ENCODE measurements around the gene IFTAP.

IFTAP gene

DNA sequence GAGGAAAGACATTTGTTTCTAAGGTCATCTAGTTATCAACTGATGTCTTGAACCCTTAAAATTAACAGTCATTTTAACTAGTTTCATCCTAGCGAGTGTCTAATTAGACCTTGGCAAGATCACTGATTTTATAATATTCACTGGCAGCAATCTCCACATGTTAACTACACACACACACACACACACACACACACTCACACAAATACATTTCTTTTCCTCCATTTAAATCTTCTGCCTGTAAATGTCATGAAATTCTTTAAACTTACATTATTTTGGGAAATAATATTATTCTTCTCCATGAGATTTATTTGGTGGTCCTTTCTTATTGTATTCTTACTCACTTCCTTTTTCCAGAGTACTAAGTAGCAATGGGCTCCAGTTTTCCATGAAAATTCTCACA is 2.9 kb upstream of the IFTAP start:
- no peak for DNase-seq (ENCODE audit: low read depth)
- no peak overlapping the region for H3K4me3 ChIP-seq (ENCODE audit: control insufficient read depth, low read depth, low read length)
- TF ChIP-seq, protein P1, sequence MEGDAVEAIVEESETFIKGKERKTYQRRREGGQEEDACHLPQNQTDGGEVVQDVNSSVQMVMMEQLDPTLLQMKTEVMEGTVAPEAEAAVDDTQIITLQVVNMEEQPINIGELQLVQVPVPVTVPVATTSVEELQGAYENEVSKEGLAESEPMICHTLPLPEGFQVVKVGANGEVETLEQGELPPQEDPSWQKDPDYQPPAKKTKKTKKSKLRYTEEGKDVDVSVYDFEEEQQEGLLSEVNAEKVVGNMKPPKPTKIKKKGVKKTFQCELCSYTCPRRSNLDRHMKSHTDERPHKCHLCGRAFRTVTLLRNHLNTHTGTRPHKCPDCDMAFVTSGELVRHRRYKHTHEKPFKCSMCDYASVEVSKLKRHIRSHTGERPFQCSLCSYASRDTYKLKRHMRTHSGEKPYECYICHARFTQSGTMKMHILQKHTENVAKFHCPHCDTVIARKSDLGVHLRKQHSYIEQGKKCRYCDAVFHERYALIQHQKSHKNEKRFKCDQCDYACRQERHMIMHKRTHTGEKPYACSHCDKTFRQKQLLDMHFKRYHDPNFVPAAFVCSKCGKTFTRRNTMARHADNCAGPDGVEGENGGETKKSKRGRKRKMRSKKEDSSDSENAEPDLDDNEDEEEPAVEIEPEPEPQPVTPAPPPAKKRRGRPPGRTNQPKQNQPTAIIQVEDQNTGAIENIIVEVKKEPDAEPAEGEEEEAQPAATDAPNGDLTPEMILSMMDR (conservative IDR thresholded peaks at IDR 0.05; ENCODE audit: control insufficient read depth, insufficient read depth, low read depth, low read length) = no peak

GRCh38 chr11:36596880-36597279 is 2.6 kb downstream of the IFTAP start:
- TF ChIP-seq, protein P1 (conservative IDR thresholded peaks at IDR 0.05; ENCODE audit: control insufficient read depth, insufficient read depth, low read depth, low read length) = no peak
- no peak for DNase-seq (ENCODE audit: low read depth)
- H3K4me3 ChIP-seq (ENCODE audit: control insufficient read depth, low read depth, low read length) = no peak overlapping the region

- DNase-seq (ENCODE audit: low read depth) = no peak
- H3K4me3 ChIP-seq (ENCODE audit: control insufficient read depth, low read depth, low read length) = no peak within 1 kb of the TSS
- TF ChIP-seq, protein P1 (conservative IDR thresholded peaks at IDR 0.05; ENCODE audit: control insufficient read depth, insufficient read depth, low read depth, low read length) = no peak
Observed at GRCh38 chr11:36598051-36598450, 3.7 kb downstream of the IFTAP start, which contains the start of gene RAG2. Gene RAG2 (minus strand): TSS chr11:36598236. CDS start chr11:36594168, 4,068 bp downstream.

DNA sequence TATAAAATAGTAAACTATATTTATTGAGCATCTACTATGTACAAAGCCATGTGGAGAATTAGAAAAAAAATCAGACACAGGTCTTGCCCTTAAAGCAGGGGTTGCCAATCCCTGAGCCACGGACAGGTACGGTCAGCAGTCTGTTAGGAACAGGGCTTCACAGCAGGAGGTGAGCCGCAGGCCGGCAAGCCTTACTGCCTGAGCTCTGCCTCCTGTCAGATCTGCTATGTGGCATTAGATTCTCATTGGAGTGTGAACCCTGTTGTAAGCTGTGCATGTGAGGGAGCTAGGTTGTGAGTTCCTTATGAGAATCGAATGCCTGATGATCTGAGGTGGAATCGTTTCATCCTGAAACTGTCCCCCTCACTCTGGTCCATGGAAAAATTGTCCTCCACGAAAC is 5.9 kb downstream of the IFTAP start:
- no peak for DNase-seq (ENCODE audit: low read depth)
- H3K4me3 ChIP-seq (ENCODE audit: control insufficient read depth, low read depth, low read length) = no peak overlapping the region
- TF ChIP-seq, protein P1 (conservative IDR thresholded peaks at IDR 0.05; ENCODE audit: control insufficient read depth, insufficient read depth, low read depth, low read length) = no peak

DNA sequence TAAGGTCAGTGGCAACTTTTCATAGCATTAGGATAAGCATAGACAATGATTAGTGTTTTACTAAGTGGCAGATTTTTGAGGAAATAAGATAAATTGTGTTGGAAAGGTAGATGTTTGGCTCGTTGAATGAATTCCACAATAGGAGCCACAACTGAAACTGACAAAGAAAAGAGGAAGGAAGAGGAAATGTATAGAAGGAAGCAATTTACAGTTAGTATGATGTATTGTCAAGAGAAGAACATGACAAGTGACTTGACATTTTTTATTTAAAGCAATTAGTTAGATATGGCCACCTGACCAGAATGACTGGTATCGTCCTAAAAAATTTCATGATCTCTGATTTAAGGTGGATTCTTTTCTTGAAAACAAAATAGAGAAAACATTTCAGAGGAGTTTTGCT is 6.9 kb downstream of the IFTAP start:
- H3K4me3 ChIP-seq (ENCODE audit: control insufficient read depth, low read depth, low read length) = no peak overlapping the region
- DNase-seq (ENCODE audit: low read depth) = no peak
- TF ChIP-seq, protein P1 (conservative IDR thresholded peaks at IDR 0.05; ENCODE audit: control insufficient read depth, insufficient read depth, low read depth, low read length) = no peak

GRCh38 chr11:36602135-36602534 is 7.8 kb downstream of the IFTAP start:
- DNase-seq (ENCODE audit: low read depth) = no peak
- no peak overlapping the region for H3K4me3 ChIP-seq (ENCODE audit: control insufficient read depth, low read depth, low read length)
- TF ChIP-seq, protein P1 (conservative IDR thresholded peaks at IDR 0.05; ENCODE audit: control insufficient read depth, insufficient read depth, low read depth, low read length) = no peak
